ENCODE results near the gene PLEKHH3. TPM values are rescaled to one million over a fixed set of nuclear protein-coding genes. Genes with fewer than 3 reads are reported as not detected.

The PLEKHH3 gene
- total RNA-seq, 1 experiment from 2014 or later: 26.2 TPM

- ChIA-PET CTCF (no interaction called here), POLR2A (no interaction called here)
- Mint-ChIP-seq H3K4me1 (ENCODE audit: low read depth, unreplicated experiment) (no peaks in the 10 kb centered on the region), H3K9me3 (ENCODE audit: unreplicated experiment) (no peaks in the 10 kb centered on the region), H3K36me3 (ENCODE audit: insufficient read depth, unreplicated experiment) (peaks cover 9% of the 10 kb centered on the region), H3K4me3 (ENCODE audit: unreplicated experiment) (no peak overlapping the region), H3K27ac (ENCODE audit: unreplicated experiment) (no peak overlapping the region), H3K27me3 (ENCODE audit: insufficient read depth, unreplicated experiment) (no peaks in the 10 kb centered on the region)
- Histone ChIP-seq H3K4me3 (ENCODE audit: low read depth, low read length) (no peak overlapping the region), H3K36me3 (ENCODE audit: control insufficient read depth, insufficient read depth, low read length) (peaks cover 1% of the 10 kb centered on the region), H3K27me3 (replicated peaks; ENCODE audit: control insufficient read depth, insufficient read depth, low read length) (no peaks in the 10 kb centered on the region), H3K9me3 (no peaks in the 10 kb centered on the region), H3K4me1 (no peaks in the 10 kb centered on the region)
- no peak for TF ChIP-seq CTCF (IDR thresholded peaks at IDR 0.05; ENCODE audit: insufficient read depth in 1 of 2, low read depth in 1 of 2, low read length in 1 of 2, severe bottlenecking in 1 of 2, unreplicated experiment in 1 of 2)
- intact Hi-C loops (cut with micrococcal nuclease; ENCODE audit: unreplicated experiment): no loop called here
- DNase-seq: no peak
- no TSS peak for BruUV-seq (replicated peaks)
These were observed 27.7 kb upstream of the PLEKHH3 start for GRCh38 chr17:42704490-42704836.

- intact Hi-C loops (cut with micrococcal nuclease; ENCODE audit: unreplicated experiment): no loop called here
- no peaks in the 10 kb centered on the region for H3K9me3 Mint-ChIP-seq (ENCODE audit: unreplicated experiment)
- TF ChIP-seq CTCF (IDR thresholded peaks at IDR 0.05; ENCODE audit: insufficient read depth in 1 of 2, low read depth in 1 of 2, low read length in 1 of 2, severe bottlenecking in 1 of 2, unreplicated experiment in 1 of 2): no peak
- no TSS peak for BruUV-seq (replicated peaks)
- H3K4me3 Mint-ChIP-seq (ENCODE audit: unreplicated experiment): no peak overlapping the region
- no peaks in the 10 kb centered on the region for H3K4me1 Mint-ChIP-seq (ENCODE audit: low read depth, unreplicated experiment)
- no peaks in the 10 kb centered on the region for H3K4me1 ChIP-seq
- no peak overlapping the region for H3K4me3 ChIP-seq (ENCODE audit: low read depth, low read length)
- peaks cover under 1% of the 10 kb centered on the region for H3K36me3 Mint-ChIP-seq (ENCODE audit: insufficient read depth, unreplicated experiment)
- peaks cover 1% of the 10 kb centered on the region for H3K36me3 ChIP-seq (ENCODE audit: control insufficient read depth, insufficient read depth, low read length)
- H3K27me3 ChIP-seq (replicated peaks; ENCODE audit: control insufficient read depth, insufficient read depth, low read length): no peaks in the 10 kb centered on the region
- ChIA-PET CTCF (interaction anchor here (1.0 kb wide), 1 partner anchor 124 kb away, joined by 3 read pairs; no protein-coding TSS in a partner anchor), POLR2A (no interaction called here)
- no peaks in the 10 kb centered on the region for H3K9me3 ChIP-seq
- no peak for DNase-seq
- H3K27me3 Mint-ChIP-seq (ENCODE audit: insufficient read depth, unreplicated experiment): no peaks in the 10 kb centered on the region
- H3K27ac Mint-ChIP-seq (ENCODE audit: unreplicated experiment): no peak overlapping the region
These were observed 25.7 kb upstream of the PLEKHH3 start for GRCh38 chr17:42702446-42702845.

GRCh38 chr17:42700586-42701289 lies 23.9 kb upstream of the PLEKHH3 start:
- no peak overlapping the region for H3K4me3 Mint-ChIP-seq (ENCODE audit: unreplicated experiment)
- Histone ChIP-seq H3K4me1 (no peaks in the 10 kb centered on the region), H3K27me3 (replicated peaks; ENCODE audit: control insufficient read depth, insufficient read depth, low read length) (no peaks in the 10 kb centered on the region), H3K4me3 (ENCODE audit: low read depth, low read length) (no peak overlapping the region), H3K36me3 (ENCODE audit: control insufficient read depth, insufficient read depth, low read length) (peaks cover 1% of the 10 kb centered on the region), H3K9me3 (no peaks in the 10 kb centered on the region)
- TSS peak; percentile 20 for BruUV-seq (replicated peaks)
- H3K4me1 Mint-ChIP-seq (ENCODE audit: low read depth, unreplicated experiment): no peaks in the 10 kb centered on the region
- H3K27ac Mint-ChIP-seq (ENCODE audit: unreplicated experiment): no peak overlapping the region
- no peak for DNase-seq
- H3K36me3 Mint-ChIP-seq (ENCODE audit: insufficient read depth, unreplicated experiment): no peaks in the 10 kb centered on the region
- no peaks in the 10 kb centered on the region for H3K9me3 Mint-ChIP-seq (ENCODE audit: unreplicated experiment)
- TF ChIP-seq CTCF (IDR thresholded peaks at IDR 0.05; ENCODE audit: insufficient read depth in 1 of 2, low read depth in 1 of 2, low read length in 1 of 2, severe bottlenecking in 1 of 2, unreplicated experiment in 1 of 2): no peak
- POLR2A ChIA-PET: interaction anchor here (0.5 kb wide), 1 partner anchor 123 kb away, joined by 3 read pairs; the partner anchor contains the start of gene PSMC3IP
- intact Hi-C loops (cut with micrococcal nuclease; ENCODE audit: unreplicated experiment): no loop called here
- CTCF ChIA-PET: no interaction called here
- no peaks in the 10 kb centered on the region for H3K27me3 Mint-ChIP-seq (ENCODE audit: insufficient read depth, unreplicated experiment)

Data from Caco-2 (cell line).